HG03064 (cell line): ENCODE measurements around the gene STAU1.
"Not testable (repeated sequence)": the region's sequence is repeated elsewhere in the genome, so short reads cannot be mapped to it uniquely, and the experiment has no call there.

Experiments used
- ATAC-seq: cut with Tn5 transposase; IDR thresholded peaks from one replicate; pipeline ENCODE4 v1.9.1; 2021; ENCODE audit warnings: low read depth; ENCODE audit not compliant: unreplicated experiment

STAU1 gene

GRCh38 chr20:49207076-49207475, 18.9 kb upstream of the STAU1 start:
- no peak for ATAC-seq

- no peak for ATAC-seq
Measured at GRCh38 chr20:49203746-49204145, 15.6 kb upstream of the STAU1 start.

GRCh38 chr20:49203011-49203410, 14.9 kb upstream of the STAU1 start:
- ATAC-seq, result no peak

GRCh38 chr20:49199729-49200293, 11.7 kb upstream of the STAU1 start:
- no peak for ATAC-seq

- ATAC-seq, result not testable (repeated sequence)
Measured at GRCh38 chr20:49192944-49193518, 4.9 kb upstream of the STAU1 start.

- ATAC-seq, result no peak
Measured at GRCh38 chr20:49187330-49187850, 744 bp downstream of the STAU1 start.

GRCh38 chr20:49186535-49187329, 1.4 kb downstream of the STAU1 start:
- no peak for ATAC-seq

- no peak for ATAC-seq
Measured at GRCh38 chr20:49185071-49185761, 2.9 kb downstream of the STAU1 start.

GRCh38 chr20:49184691-49185070, 3.5 kb downstream of the STAU1 start:
- ATAC-seq, result no peak

- not testable (repeated sequence) for ATAC-seq
Measured at GRCh38 chr20:49184084-49184501, 4.0 kb downstream of the STAU1 start.

- no peak for ATAC-seq
Measured at GRCh38 chr20:49183444-49183843, 4.7 kb downstream of the STAU1 start.

- no peak for ATAC-seq
Measured at GRCh38 chr20:49181265-49181877, 6.8 kb downstream of the STAU1 start.

- no peak for ATAC-seq
Measured at GRCh38 chr20:49179368-49180277, 8.5 kb downstream of the STAU1 start.

GRCh38 chr20:49174183-49174582, 14.0 kb downstream of the STAU1 start:
- no peak for ATAC-seq

- no peak for ATAC-seq
Measured at GRCh38 chr20:49172413-49172812, 15.7 kb downstream of the STAU1 start.

- ATAC-seq, result no peak
Measured at GRCh38 chr20:49171909-49172308, 16.2 kb downstream of the STAU1 start.

- no peak for ATAC-seq
Measured at GRCh38 chr20:49170714-49171113, 17.4 kb downstream of the STAU1 start.

- ATAC-seq, result no peak
Measured at GRCh38 chr20:49169547-49169946, 18.6 kb downstream of the STAU1 start.

- not testable (repeated sequence) for ATAC-seq
Measured at GRCh38 chr20:49168864-49169263, 19.3 kb downstream of the STAU1 start.
